ENCODE measurements around the gene RGS11. TPM values are rescaled to one million over a fixed set of nuclear protein-coding genes. Genes with fewer than 3 reads are reported as not detected.

The RGS11 gene
- total and polyA plus RNA-seq, 4 donors: 0.51 to 1.6 (median 0.77) TPM; not detected in 1

DNA sequence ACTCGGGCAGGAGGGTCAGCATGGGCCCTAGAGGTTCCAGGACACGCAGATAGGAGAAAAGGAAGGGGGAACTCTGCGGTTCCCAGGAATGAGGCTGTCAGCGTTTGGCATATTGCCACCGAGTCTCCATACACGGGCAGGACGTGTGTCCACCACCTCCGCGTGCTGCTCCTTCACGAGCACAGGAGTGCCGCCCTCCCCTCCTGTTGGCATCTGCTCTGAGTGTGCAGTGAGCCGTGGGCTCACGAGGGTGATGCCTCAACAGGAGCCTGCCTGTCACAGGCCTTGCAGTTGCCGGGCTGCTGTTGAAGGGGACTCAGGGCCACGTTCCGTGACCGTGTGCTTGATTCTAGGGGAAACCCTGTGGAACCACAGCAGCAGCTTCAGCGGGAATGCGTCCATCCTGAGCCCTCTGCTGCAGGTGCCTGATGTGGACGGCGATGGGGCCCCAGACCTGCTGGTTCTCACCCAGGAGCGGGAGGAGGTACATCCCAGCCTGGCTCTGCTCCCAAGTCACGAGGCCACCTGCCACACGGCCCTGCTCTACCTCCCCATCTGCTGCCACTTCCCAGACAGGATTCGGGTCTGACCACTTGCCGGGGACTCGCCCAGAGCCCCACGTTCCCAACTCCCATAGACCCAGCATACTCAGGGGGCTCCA is 14.6 kb downstream of the RGS11 start (continued):
- TF ChIP-seq, protein P1, sequence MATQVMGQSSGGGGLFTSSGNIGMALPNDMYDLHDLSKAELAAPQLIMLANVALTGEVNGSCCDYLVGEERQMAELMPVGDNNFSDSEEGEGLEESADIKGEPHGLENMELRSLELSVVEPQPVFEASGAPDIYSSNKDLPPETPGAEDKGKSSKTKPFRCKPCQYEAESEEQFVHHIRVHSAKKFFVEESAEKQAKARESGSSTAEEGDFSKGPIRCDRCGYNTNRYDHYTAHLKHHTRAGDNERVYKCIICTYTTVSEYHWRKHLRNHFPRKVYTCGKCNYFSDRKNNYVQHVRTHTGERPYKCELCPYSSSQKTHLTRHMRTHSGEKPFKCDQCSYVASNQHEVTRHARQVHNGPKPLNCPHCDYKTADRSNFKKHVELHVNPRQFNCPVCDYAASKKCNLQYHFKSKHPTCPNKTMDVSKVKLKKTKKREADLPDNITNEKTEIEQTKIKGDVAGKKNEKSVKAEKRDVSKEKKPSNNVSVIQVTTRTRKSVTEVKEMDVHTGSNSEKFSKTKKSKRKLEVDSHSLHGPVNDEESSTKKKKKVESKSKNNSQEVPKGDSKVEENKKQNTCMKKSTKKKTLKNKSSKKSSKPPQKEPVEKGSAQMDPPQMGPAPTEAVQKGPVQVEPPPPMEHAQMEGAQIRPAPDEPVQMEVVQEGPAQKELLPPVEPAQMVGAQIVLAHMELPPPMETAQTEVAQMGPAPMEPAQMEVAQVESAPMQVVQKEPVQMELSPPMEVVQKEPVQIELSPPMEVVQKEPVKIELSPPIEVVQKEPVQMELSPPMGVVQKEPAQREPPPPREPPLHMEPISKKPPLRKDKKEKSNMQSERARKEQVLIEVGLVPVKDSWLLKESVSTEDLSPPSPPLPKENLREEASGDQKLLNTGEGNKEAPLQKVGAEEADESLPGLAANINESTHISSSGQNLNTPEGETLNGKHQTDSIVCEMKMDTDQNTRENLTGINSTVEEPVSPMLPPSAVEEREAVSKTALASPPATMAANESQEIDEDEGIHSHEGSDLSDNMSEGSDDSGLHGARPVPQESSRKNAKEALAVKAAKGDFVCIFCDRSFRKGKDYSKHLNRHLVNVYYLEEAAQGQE (IDR thresholded peaks at IDR 0.05): no peak
- TF ChIP-seq YY1 (IDR thresholded peaks at IDR 0.05) (no peak), EGR1 (IDR thresholded peaks at IDR 0.05; ENCODE audit: low read depth in 2 of 2) (no peak)
- TF ChIP-seq, protein P2, sequence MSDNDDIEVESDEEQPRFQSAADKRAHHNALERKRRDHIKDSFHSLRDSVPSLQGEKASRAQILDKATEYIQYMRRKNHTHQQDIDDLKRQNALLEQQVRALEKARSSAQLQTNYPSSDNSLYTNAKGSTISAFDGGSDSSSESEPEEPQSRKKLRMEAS (IDR thresholded peaks at IDR 0.05): no peak

DNA sequence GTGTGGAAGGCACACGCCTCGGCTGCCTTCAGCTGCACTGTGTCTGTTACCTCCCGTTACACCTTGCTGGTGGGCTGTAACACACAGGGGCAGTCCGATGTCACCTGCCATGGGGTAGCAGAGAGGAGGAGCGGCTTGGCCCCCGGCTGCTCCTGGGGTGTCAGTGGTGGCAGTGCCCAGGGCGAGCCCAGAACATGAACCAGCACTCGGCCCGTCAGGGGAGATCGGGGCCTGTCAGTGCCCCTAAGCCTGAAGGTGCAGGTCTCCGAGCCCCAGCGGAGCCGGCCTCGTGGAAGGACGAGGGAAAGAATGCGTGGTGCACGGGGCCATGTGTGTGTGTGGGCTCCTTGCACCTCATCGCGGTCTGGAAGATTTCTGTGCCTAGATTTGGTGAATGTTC is 15.4 kb downstream of the RGS11 start:
- 97% methylated on average over 19 of the region's 19 CpGs for WGBS
- Histone ChIP-seq H3K4me1 (ENCODE audit: control insufficient read depth in 4 of 4, insufficient read depth in 4 of 4, low read length in 3 of 4) (no peaks in the 10 kb centered on the region), H3K9ac (ENCODE audit: low read depth in 1 of 2, low read length in 2 of 2) (no peak overlapping the region), H3K27me3 (ENCODE audit: control insufficient read depth in 4 of 4, insufficient read depth in 4 of 4, low read length in 3 of 4) (no peaks in the 10 kb centered on the region), H3K9me3 (ENCODE audit: control insufficient read depth in 4 of 4, low read length in 3 of 4) (no peaks in the 10 kb centered on the region), H3K36me3 (ENCODE audit: control insufficient read depth in 4 of 4, insufficient read depth in 3 of 4, low read depth in 1 of 4, low read length in 3 of 4) (peaks cover 6 to 57% (median 14%) of the 10 kb centered on the region in 4 donors), H3K27ac (ENCODE audit: low read depth in 1 of 2, low read length in 2 of 2) (no peak overlapping the region), H3K4me3 (ENCODE audit: low read depth in 1 of 3, low read length in 3 of 3) (no peak overlapping the region)
- no peak for DNase-seq (ENCODE audit: low spot score)
- no peak for TF ChIP-seq GABPA (IDR thresholded peaks at IDR 0.05 in 1 of 2, conservative IDR thresholded peaks at IDR 0.05 in 1 of 2)
- no peak for TF ChIP-seq YY1 (IDR thresholded peaks at IDR 0.05)
- no peak for TF ChIP-seq TAF1 (conservative IDR thresholded peaks at IDR 0.05)
- TF ChIP-seq RXRA (IDR thresholded peaks at IDR 0.05): no peak
- no peak for TF ChIP-seq RAD21 (IDR thresholded peaks at IDR 0.05)
- no peak for TF ChIP-seq NR2F2 (IDR thresholded peaks at IDR 0.05)
- TF ChIP-seq JUND (IDR thresholded peaks at IDR 0.05): no peak
- TF ChIP-seq FOXA1 (IDR thresholded peaks at IDR 0.05): no peak
- TF ChIP-seq, protein P2 (IDR thresholded peaks at IDR 0.05): no peak
- TF ChIP-seq HNF4G (IDR thresholded peaks at IDR 0.05): no peak
- TF ChIP-seq, protein P3, sequence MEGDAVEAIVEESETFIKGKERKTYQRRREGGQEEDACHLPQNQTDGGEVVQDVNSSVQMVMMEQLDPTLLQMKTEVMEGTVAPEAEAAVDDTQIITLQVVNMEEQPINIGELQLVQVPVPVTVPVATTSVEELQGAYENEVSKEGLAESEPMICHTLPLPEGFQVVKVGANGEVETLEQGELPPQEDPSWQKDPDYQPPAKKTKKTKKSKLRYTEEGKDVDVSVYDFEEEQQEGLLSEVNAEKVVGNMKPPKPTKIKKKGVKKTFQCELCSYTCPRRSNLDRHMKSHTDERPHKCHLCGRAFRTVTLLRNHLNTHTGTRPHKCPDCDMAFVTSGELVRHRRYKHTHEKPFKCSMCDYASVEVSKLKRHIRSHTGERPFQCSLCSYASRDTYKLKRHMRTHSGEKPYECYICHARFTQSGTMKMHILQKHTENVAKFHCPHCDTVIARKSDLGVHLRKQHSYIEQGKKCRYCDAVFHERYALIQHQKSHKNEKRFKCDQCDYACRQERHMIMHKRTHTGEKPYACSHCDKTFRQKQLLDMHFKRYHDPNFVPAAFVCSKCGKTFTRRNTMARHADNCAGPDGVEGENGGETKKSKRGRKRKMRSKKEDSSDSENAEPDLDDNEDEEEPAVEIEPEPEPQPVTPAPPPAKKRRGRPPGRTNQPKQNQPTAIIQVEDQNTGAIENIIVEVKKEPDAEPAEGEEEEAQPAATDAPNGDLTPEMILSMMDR (IDR thresholded peaks at IDR 0.05; ENCODE audit: low read depth, low read length, missing input control): no peak
- TF ChIP-seq FOXA2 (IDR thresholded peaks at IDR 0.05): no peak
- TF ChIP-seq EGR1 (IDR thresholded peaks at IDR 0.05; ENCODE audit: low read depth in 2 of 2): no peak
- TF ChIP-seq, protein P4, sequence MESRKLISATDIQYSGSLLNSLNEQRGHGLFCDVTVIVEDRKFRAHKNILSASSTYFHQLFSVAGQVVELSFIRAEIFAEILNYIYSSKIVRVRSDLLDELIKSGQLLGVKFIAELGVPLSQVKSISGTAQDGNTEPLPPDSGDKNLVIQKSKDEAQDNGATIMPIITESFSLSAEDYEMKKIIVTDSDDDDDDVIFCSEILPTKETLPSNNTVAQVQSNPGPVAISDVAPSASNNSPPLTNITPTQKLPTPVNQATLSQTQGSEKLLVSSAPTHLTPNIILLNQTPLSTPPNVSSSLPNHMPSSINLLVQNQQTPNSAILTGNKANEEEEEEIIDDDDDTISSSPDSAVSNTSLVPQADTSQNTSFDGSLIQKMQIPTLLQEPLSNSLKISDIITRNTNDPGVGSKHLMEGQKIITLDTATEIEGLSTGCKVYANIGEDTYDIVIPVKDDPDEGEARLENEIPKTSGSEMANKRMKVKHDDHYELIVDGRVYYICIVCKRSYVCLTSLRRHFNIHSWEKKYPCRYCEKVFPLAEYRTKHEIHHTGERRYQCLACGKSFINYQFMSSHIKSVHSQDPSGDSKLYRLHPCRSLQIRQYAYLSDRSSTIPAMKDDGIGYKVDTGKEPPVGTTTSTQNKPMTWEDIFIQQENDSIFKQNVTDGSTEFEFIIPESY (IDR thresholded peaks at IDR 0.05): no peak
- TF ChIP-seq, protein P1 (IDR thresholded peaks at IDR 0.05): no peak
- TF ChIP-seq, protein P5, sequence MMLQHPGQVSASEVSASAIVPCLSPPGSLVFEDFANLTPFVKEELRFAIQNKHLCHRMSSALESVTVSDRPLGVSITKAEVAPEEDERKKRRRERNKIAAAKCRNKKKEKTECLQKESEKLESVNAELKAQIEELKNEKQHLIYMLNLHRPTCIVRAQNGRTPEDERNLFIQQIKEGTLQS (IDR thresholded peaks at IDR 0.05): no peak
- TF ChIP-seq SP1 (IDR thresholded peaks at IDR 0.05): no peak
- no peak for TF ChIP-seq HNF4A (conservative IDR thresholded peaks at IDR 0.05)

All from liver (tissue), 9 donors.